Stimulated activated CD8-positive, alpha-beta memory T cell treated with anti-CD3 and anti-CD28 coated beads, Interleukin-15, amount 100 ng/mL, for 1 hour (primary cell): ENCODE results near the gene CLNK.

Source experiments
- DNase-seq: peaks from one replicate; pipeline ENCODE4 v3.0.0-alpha.2; 2020; ENCODE audit warnings: low read depth

CLNK gene

DNA sequence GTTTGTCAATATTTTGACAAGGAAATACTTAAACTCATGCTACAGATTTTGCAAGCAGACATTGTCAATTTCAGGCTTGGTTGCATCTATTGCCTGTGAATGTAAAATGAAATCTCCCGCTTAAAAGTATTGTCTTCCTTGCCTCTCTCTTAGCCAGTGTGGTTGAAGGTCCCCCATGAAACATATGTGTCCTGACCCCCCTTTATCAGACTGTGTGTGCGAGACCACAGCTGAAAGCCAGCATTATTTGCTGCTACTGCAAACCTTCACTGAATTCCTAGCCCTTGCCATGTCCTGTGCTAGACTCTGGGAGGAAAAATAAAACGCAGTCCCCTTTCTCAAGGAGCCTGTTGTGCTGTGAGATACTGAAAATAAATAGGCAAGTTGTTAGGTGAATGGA, 16.6 kb upstream of the CLNK start:
- DNase-seq = no peak

GRCh38 chr4:10698172-10698571, 13.6 kb upstream of the CLNK start:
- no peak for DNase-seq

- no peak for DNase-seq
Measured at GRCh38 chr4:10697086-10697485, 12.5 kb upstream of the CLNK start.

- no peak for DNase-seq
Measured at GRCh38 chr4:10696253-10696652, 11.7 kb upstream of the CLNK start.

DNA sequence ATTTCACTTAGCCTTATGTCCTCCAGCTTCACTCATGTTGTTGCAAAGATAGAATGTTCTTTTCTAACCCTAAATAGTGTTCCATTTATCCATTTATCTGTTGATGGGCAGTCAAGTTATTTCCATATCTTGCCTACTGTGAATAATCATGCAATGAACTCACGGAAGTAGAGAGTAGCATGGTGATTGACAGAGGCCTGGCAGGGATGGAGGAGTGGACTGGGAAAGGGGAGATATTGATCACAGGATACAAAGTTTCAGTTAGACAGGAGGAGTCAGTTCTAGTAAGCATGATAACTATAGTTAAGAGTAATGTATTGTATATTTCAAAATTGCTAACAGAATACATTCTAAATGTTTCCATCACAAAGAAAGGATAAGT, 10.3 kb upstream of the CLNK start:
- no peak for DNase-seq

- DNase-seq = no peak
Measured at GRCh38 chr4:10694151-10694827, 9.7 kb upstream of the CLNK start.

DNA sequence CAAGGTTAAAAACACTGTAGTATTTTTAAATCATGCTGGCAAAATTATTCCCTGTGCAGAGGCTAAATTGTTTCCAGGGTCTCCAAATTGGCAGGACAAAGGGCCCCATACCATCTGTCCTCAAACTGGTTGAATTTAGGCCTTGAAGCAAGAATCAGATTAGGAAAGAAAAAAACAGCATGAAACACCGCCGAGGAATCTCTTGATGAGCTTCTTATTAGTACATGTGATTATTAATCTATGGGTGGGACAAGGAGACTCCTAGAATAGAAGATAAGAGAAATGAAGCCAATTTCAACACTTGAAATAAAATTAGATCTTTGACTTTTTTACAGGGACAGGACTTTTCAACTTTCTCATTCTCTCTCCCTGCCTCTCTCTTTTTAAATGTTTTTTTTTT, 7.1 kb upstream of the CLNK start:
- DNase-seq = no peak

GRCh38 chr4:10690185-10690907, 5.8 kb upstream of the CLNK start:
- no peak for DNase-seq

- DNase-seq = no peak
Measured at GRCh38 chr4:10688846-10689245, 4.3 kb upstream of the CLNK start.

DNA sequence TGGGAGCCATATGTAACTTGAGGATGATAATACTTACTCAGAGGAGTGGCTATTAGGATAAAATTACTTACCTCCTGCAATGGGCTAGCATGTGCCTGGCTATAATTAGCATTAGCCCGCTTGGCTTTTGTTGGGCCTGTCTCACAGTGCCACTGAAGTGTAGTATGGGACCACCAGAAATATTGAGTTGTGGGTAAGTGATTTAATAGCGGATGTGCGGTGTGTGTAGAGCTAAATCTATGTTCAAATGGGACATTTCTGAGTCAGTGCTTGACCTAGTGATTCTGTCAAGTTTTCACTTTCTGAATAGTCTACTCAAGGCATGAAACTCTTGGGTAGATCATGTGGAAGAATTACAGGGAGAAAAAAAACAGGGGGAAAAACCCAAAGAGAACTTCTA, 3.5 kb upstream of the CLNK start:
- DNase-seq = no peak

GRCh38 chr4:10687526-10687925, 3.0 kb upstream of the CLNK start:
- no peak for DNase-seq

DNA sequence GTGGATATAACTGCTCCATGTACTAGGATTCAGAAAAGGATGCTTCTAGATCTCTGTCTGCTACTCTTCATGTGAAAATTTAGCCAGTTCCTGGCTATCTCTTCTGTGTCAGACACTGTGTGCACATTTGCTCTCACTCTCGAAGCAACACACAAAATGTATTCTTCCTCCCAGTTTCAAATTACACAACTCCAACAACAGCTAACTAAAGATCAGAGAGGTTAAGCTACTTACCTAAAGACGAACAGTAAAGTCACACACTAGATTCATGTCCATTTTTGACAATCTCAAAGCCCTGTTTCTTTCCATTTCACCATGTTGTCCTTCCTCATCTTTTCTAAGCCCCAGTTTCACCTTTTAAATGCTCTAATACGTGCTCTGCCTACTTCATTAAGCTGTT, 2.2 kb downstream of the CLNK start:
- DNase-seq = no peak

GRCh38 chr4:10677796-10678497, 6.6 kb downstream of the CLNK start:
- DNase-seq = no peak

- no peak for DNase-seq
Measured at GRCh38 chr4:10673817-10674369, 10.7 kb downstream of the CLNK start.

DNA sequence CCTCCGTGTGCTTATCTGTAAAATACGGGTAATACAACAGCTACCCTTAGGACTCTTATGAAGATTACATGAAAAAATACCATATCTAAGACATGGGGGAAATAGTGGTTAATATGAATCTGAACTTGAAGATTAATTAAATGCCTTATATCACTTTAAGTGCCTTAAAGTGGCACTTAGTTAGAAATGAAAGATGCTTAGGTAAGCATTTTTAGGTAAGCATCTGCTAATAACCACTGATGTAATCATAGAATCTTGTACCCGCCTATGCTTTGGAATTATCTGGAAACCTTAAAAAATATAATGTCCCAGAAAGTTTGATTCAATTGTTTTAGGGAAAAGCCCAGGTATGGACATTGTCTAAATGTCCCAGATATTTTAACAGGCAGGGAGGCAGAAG, 12.2 kb downstream of the CLNK start:
- no peak for DNase-seq

DNA sequence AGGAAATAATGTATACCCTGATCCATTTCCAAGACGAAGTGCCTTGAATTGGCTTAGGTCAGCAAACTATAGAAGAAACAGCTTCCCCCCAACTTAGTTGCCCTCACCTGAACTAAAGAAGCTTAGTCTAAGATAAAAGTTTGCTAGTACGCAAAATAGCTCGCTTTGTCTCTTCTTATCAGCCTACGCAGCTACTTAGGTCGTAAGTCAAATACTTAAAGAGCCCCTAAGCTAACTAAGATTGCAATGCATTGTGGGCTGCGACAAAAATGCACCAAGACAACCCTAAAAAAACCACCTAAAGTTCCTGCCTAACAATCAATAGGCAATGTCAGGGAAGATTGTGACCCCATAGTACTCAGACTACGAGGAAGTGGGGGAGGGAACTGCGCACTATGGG, 12.8 kb downstream of the CLNK start:
- DNase-seq = no peak

DNA sequence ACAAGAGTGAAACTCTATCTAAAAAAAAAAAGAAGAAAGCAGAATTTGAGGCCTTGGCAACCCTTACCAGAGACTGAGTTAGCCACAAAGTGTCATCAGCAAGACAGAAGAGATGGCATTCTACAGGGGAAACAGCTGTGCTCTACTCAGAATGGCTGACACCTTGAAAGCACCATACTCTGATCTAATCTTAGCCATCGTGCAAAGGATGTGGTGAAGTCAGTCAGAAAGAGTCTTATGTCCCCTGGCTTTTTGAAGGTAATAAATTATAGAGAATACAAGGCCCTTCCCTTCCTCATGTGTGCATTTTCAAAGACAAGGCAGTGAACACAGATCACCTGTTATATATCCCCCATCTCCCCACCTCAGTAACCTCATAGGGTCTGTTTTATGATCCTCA, 13.2 kb downstream of the CLNK start:
- no peak for DNase-seq

- DNase-seq = no peak
Measured at GRCh38 chr4:10670321-10670720, 14.2 kb downstream of the CLNK start.

GRCh38 chr4:10667701-10668326, 16.8 kb downstream of the CLNK start:
- no peak for DNase-seq

DNA sequence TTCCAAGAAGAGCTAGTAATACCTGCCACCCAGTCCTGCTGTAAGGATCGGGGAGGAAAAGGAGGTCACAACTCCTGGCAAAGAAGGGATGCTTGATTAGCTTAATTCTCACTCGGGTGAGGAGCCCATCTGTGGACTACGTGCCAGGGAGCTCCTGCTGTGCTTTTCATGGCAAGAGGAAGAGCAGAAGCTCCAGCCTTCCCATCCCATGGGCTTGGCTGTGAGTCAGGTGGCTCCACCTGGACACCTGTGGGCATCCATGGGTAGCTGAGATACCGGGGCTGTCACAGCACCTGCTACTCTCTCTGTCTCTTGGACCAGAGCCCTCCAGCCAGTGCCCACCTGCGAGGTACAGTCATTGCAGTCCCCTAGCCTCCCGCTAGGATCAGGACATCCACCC, 18.0 kb downstream of the CLNK start:
- no peak for DNase-seq

GRCh38 chr4:10664408-10664807, 20.2 kb downstream of the CLNK start:
- DNase-seq = no peak

GRCh38 chr4:10662937-10663336, 21.6 kb downstream of the CLNK start:
- DNase-seq = no peak

DNA sequence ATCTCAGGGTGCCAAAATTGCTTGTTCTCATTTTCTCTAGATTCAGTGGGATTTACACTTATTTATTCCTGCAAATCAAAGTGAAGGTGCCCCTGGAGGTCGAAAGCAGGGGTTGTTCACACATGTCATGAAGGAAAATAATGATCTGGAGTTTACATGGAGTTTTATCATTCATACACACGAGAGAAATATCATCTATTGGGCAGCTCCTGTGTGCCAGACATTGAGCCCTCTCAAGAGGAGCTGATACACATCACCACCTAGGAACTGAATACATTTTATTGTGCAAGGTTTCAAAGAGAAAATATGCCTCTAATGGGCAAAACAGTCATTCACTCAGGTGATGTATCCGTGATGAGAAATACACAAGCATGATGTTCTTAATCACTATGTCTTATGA, 23.5 kb downstream of the CLNK start:
- DNase-seq = no peak
